Measurements from ENCODE around the gene MAPK8. TPM values are rescaled to one million over a fixed set of nuclear protein-coding genes. Genes with fewer than 3 reads are reported as not detected.

Gene MAPK8
- total RNA-seq, 1 experiment from 2014 or later: 71.1 TPM

- no peak for DNase-seq (ENCODE audit: low spot score)
Observed at GRCh38 chr10:48450233-48450740, 143.8 kb downstream of the MAPK8 start.

- no peak for DNase-seq (ENCODE audit: low spot score)
Observed at GRCh38 chr10:48450741-48451466, 144.4 kb downstream of the MAPK8 start.

GRCh38 chr10:48451969-48452878, 145.7 kb downstream of the MAPK8 start:
- no peak for DNase-seq (ENCODE audit: low spot score)

GRCh38 chr10:48452879-48453412, 146.5 kb downstream of the MAPK8 start:
- DNase-seq (ENCODE audit: low spot score): no peak

- no peak for DNase-seq (ENCODE audit: low spot score)
Observed at GRCh38 chr10:48453451-48454301, 147.2 kb downstream of the MAPK8 start.

- no peak for DNase-seq (ENCODE audit: low spot score)
Observed at GRCh38 chr10:48454302-48455054, 148.0 kb downstream of the MAPK8 start.

GRCh38 chr10:48455055-48455391, 148.5 kb downstream of the MAPK8 start:
- DNase-seq (ENCODE audit: low spot score): no peak

- DNase-seq (ENCODE audit: low spot score): no peak
Observed at GRCh38 chr10:48455392-48456151, 149.1 kb downstream of the MAPK8 start.

GRCh38 chr10:48456361-48456804, 149.9 kb downstream of the MAPK8 start:
- no peak for DNase-seq (ENCODE audit: low spot score)

GRCh38 chr10:48456808-48457761, 150.6 kb downstream of the MAPK8 start:
- no peak for DNase-seq (ENCODE audit: low spot score)

GRCh38 chr10:48457949-48458661, 151.6 kb downstream of the MAPK8 start:
- no peak for DNase-seq (ENCODE audit: low spot score)

GRCh38 chr10:48458662-48459048, 152.2 kb downstream of the MAPK8 start:
- no peak for DNase-seq (ENCODE audit: low spot score)

- no peak for DNase-seq (ENCODE audit: low spot score)
Observed at GRCh38 chr10:48459270-48460150, 153.0 kb downstream of the MAPK8 start.

GRCh38 chr10:48460182-48460581, 153.7 kb downstream of the MAPK8 start:
- DNase-seq (ENCODE audit: low spot score): no peak

- DNase-seq (ENCODE audit: low spot score): no peak
Observed at GRCh38 chr10:48461623-48462481, 155.4 kb downstream of the MAPK8 start.

GRCh38 chr10:48462482-48463020, 156.1 kb downstream of the MAPK8 start:
- DNase-seq (ENCODE audit: low spot score): no peak

Measured in H4 (cell line).